ENCODE results near the gene ATG4C.
A peak's percentile ranks its signal among the peaks of the same experiment; 100 is the strongest.

Gene ATG4C

GRCh38 chr1:62844030-62844429 lies 60.1 kb downstream of the ATG4C start:
- DNase-seq, result no peak

GRCh38 chr1:62849031-62849430 lies 65.1 kb downstream of the ATG4C start:
- peak; percentile 11 for DNase-seq

DNA sequence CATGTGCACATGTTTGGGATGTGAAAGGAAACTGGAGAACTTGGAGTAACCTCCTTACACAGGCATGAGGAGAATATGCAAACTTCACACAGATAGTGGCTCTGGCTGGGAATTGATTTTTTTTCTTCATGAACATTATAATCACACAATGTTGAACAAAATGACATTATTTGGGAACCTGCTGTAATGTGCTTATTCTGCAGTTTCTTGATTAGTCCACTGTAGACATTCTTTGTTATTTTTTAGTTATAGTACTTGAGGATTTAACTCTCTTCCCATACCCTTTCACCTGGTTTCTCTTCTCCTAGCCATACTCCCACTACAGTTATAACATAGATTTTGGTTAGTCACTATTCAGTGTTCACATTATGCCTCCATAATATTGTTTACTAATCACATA lies 68.3 kb downstream of the ATG4C start:
- no peak for DNase-seq

GRCh38 chr1:62856960-62857359 lies 73.0 kb downstream of the ATG4C start:
- no peak for DNase-seq

DNA sequence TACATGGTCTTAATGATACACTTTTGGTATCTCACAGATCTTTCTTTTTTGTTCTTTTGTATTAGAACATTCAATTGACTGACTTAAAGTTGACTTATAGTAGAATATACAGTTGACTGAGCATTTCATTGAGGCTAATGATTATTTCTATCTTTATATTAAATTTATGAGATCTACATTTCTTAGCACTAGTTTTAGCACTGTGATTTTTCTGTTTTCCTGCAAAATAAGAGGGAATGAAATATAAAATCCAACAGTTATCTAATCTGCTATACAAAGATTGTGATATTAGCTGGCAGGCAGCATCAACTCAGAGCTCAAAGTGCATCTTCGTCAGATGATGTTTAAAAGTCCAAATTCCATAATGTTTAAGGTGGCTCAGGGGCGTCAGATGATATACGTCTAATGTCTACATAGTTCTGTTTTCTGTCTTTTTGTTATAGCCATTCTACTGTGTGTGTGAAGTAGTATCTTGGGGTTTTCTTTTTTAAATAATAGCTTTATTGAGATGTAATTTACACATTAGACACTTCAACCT lies 85.4 kb downstream of the ATG4C start:
- no peak for DNase-seq

- no peak for DNase-seq
Observed at GRCh38 chr1:62870148-62870547, 86.2 kb downstream of the ATG4C start.

DNA sequence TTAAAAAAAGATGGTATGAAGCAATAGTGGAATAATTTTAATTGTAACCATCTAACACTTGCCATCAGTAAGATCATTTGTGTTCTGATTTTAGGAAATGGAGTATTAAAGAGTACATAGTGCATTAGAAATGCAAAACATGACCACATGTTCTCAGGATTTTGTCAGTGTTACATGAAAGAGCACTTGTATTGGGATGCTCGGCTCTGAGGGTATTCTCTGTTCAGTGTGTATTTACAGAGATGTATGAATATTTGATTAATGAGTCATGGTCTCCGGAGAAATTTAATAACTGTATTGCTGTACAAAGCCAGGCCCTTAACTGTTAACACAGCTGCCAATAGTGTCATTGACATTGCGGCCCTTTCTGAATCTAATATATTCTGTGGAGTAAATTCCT lies 91.7 kb downstream of the ATG4C start:
- no peak for DNase-seq

DNA sequence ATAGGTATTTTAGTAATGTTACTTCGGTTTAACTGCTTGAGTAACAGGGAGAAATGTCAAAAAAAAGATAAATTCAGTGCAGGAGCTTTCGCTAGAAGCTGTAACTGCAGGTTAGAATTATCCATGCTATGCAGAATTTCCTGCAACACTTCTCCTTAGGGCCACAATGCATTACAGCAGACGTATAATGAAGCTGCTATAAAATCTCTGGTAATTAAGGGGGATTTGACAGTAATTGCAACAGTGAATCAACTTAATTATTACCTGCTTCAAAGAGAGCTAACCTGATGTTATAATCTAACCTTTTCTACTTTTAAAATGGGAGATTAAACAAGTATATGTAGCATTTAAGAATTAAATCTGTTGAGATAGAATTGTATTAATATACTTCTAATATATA lies 92.6 kb downstream of the ATG4C start:
- no peak for DNase-seq

- no peak for DNase-seq
Observed at GRCh38 chr1:62877579-62877978, 93.6 kb downstream of the ATG4C start.

GRCh38 chr1:62879962-62880361 lies 96.0 kb downstream of the ATG4C start:
- no peak for DNase-seq

- DNase-seq, result no peak
Observed at GRCh38 chr1:62882201-62883104, 98.5 kb downstream of the ATG4C start.

GRCh38 chr1:62884156-62884740 lies 100.3 kb downstream of the ATG4C start:
- no peak for DNase-seq

DNA sequence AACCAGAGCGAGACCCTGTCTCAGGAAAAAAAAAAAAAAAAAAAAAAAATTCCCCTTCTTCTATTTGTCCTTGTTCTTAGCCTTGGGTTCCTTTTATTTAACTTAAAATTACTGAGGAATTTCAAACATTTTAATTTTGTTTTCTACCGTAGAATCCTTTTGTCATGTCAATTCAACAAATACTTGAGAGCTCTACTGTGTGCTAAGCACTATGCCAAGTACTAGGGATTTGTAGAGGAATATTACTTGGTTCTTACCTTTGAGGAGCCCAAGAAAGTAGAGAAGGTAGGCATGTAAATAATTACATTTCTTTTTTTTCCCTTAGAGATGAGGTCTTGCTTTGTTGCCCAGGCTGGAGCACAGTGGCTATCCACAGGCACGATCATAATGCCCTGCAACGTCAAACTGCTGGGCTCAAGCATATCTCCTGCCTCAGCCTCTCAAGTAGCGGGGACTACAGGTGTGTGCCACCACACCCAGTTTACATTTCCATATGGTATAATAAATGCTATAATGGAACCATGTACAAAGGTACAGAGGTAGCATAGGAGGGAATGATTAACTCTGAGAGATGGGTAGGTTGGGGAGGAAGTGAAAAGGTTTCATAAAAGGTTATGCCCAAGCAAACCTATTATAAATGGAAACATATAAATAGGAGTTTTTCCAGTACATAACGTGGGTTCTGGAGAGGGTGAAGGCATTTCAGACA lies 104.0 kb downstream of the ATG4C start:
- DNase-seq, result no peak

DNA sequence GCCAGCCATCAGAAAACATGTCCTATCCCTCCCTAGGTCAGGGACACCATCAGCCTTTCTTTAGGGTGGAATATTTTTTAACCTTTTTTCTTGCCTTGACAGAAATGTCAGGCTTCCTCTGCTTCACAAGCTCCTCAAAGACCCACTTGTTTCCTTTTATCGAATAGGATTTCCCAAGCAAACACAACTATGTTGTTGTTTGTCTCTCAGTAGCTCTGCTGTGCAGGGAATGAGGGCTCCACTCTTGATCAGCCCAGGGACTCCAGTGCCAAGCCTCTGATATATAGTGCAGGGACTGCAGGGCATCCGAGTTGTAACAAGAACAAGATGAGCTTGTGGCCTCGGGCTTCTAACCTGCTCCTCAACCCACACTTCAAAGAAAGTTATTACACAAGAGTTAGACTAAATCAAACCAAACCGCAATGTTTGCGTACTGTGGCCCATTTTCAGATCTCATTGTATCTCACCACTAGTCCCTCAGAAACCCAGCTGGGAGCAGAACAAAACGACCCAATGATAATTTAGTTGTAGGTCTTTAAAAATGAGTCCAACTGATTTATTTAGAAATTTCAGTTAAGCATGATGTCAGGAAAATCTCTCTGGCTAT lies 108.1 kb downstream of the ATG4C start:
- DNase-seq, result no peak

GRCh38 chr1:62897788-62898187 lies 113.9 kb downstream of the ATG4C start:
- DNase-seq, result no peak

- DNase-seq, result no peak
Observed at GRCh38 chr1:62900566-62900965, 116.6 kb downstream of the ATG4C start.

DNA sequence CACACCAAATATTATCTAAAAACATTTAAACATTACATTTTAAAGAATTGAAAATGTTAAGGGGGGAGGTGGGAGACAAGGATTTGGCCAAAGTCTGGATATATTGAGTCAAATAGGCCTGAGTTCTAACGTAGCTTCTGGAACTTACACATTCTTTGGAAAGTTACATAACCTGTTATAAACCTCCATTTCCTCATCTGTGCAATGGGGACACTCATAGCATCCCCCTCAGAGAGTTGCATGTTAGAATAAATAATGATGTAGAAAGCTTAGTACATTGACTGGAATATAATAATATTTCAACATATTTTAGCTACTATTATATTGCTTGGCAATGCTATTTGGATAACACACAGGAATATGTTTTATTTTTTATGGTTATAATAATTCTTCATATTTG lies 117.7 kb downstream of the ATG4C start:
- no peak for DNase-seq

GRCh38 chr1:62903522-62903921 lies 119.6 kb downstream of the ATG4C start:
- DNase-seq, result no peak

GRCh38 chr1:62903982-62904855 lies 120.3 kb downstream of the ATG4C start:
- no peak for DNase-seq

- no peak for DNase-seq
Observed at GRCh38 chr1:62904856-62905225, 120.9 kb downstream of the ATG4C start.

- no peak for DNase-seq
Observed at GRCh38 chr1:62905309-62905708, 121.4 kb downstream of the ATG4C start.

DNA sequence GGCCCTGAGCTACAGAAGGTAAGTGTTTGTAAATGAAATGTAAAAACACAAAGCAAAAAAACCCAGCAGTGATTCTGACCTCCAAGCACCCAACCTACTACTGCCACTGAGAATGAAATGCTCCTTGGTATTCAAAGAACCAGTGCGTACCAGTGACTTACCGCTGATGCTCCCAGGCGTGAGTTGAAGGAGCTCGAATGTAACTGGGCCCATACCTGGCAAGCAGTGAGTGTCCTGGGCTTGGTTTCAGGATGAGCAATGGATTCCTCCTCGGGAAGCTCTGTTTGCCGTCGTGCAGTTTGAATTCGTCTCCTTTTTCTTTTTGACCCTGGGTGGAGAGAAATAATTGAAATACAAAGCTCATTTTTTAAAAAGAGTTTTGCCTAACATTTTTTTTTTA lies 121.9 kb downstream of the ATG4C start:
- no peak for DNase-seq
